ENCODE data around the gene ISM2. TPM values are rescaled to one million over a fixed set of nuclear protein-coding genes. Genes with fewer than 3 reads are reported as not detected.

ISM2 gene
- total and polyA plus RNA-seq, 3 donors from 2014 or later = 4.4 to 28.7 (median 6.2) TPM

DNA sequence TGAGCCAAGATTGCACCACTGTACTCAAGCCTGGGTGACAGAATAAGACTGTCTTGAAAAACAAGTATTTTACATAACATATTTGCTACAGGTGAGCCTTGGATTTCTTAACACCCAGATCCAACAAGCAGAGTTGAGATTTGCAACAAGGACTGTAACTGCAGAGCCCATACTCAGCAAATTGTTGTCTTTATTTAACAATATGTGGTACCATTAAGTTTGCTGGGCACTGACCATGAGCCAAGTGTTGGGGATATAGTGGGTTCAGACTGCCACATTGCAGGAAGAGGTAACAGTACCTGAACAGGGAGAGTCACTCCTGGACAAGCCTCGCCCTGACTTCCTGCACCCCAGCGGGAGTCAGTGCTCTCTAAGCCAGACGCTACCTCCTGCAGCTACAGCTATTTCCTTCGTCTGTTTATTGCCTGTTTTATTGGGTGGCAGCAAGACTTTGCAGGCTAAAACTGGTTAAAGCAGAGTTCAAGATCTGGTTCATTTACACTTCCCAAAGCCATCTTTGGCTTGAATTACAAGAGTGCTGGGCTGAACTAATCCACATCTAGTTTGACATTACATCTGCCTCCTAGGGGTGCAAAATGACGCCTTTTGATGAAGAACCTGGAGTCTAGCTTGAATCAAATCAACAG, 28.3 kb downstream of the ISM2 start:
- H3K9me3 ChIP-seq = no peaks in the 10 kb centered on the region
- no peaks in the 10 kb centered on the region for H3K27me3 ChIP-seq
- DNase-seq = no peak
- 77 to 88% methylated on average over 5 of the region's 5 CpGs for WGBS, 2 donors
- intact Hi-C loops (cut with DNase I; ENCODE audit: low total_unique reads) = no loop called here
- H3K4me3 ChIP-seq = no peak overlapping the region
- H3K36me3 ChIP-seq (ENCODE audit: low read depth, missing control alignments) = no peaks in the 10 kb centered on the region
- no peak overlapping the region for H3K27ac ChIP-seq
- H3K4me1 ChIP-seq = no peaks in the 10 kb centered on the region
- TF ChIP-seq, protein P1, sequence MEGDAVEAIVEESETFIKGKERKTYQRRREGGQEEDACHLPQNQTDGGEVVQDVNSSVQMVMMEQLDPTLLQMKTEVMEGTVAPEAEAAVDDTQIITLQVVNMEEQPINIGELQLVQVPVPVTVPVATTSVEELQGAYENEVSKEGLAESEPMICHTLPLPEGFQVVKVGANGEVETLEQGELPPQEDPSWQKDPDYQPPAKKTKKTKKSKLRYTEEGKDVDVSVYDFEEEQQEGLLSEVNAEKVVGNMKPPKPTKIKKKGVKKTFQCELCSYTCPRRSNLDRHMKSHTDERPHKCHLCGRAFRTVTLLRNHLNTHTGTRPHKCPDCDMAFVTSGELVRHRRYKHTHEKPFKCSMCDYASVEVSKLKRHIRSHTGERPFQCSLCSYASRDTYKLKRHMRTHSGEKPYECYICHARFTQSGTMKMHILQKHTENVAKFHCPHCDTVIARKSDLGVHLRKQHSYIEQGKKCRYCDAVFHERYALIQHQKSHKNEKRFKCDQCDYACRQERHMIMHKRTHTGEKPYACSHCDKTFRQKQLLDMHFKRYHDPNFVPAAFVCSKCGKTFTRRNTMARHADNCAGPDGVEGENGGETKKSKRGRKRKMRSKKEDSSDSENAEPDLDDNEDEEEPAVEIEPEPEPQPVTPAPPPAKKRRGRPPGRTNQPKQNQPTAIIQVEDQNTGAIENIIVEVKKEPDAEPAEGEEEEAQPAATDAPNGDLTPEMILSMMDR (IDR thresholded peaks at IDR 0.05) = no peak
- no peak for TF ChIP-seq POLR2A (IDR thresholded peaks at IDR 0.05)

DNA sequence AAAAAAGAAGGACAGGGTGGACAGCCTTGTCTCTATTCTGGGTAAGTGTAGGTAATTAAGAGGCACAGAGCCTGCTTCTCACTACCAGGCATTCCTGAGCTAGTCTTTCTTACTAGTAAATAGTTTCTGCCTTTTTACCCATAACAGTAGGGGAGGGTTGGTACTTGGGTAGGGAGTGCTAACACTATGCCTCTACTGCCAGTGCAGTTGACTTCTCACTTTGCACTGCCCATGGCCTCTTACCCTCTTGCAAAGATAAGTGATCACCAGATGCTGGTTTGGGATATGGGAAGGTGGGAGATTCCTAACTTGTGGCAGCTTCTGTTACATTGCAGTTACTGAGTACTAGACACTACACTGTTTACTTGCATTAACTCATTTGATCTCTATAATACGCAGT, 29.1 kb downstream of the ISM2 start:
- H3K27me3 ChIP-seq = no peaks in the 10 kb centered on the region
- no peak overlapping the region for H3K4me3 ChIP-seq
- 94% methylated on average over 1 of the region's 1 CpG for WGBS, 2 donors
- no peak for DNase-seq
- no peak for TF ChIP-seq POLR2A (IDR thresholded peaks at IDR 0.05)
- TF ChIP-seq, protein P1 (IDR thresholded peaks at IDR 0.05) = no peak
- H3K36me3 ChIP-seq (ENCODE audit: low read depth, missing control alignments) = no peaks in the 10 kb centered on the region
- H3K27ac ChIP-seq = no peak overlapping the region
- intact Hi-C loops (cut with DNase I; ENCODE audit: low total_unique reads) = loop anchor here (5.0 kb wide), 1 partner anchor 73 kb away; no protein-coding TSS in a partner anchor
- H3K4me1 ChIP-seq = no peaks in the 10 kb centered on the region
- no peaks in the 10 kb centered on the region for H3K9me3 ChIP-seq

DNA sequence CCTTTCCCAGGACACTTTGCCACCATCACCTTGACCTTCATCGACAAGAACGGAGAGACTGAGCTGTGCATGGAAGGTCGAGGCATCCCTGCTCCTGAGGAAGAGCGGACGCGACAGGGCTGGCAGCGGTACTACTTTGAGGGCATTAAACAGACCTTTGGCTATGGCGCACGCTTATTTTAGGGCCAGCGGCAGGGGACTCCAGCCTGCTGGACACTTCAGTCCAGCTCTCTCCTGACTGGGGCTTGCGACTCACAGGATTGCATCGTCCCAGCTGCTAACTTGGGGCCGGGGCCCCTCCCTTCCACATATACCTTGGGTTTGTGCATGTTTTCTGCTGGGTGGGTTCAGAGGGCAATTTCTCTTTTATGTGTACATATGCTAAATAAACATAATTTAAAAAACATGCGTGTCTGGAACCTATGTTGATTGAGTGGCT, 29.5 kb downstream of the ISM2 start:
- H3K27ac ChIP-seq = no peak overlapping the region
- TF ChIP-seq, protein P1 (IDR thresholded peaks at IDR 0.05) = no peak
- TF ChIP-seq POLR2A (IDR thresholded peaks at IDR 0.05) = no peak
- H3K4me3 ChIP-seq = no peak overlapping the region
- H3K9me3 ChIP-seq = no peaks in the 10 kb centered on the region
- whole genome bisulfite sequencing, 2 donors = 83 to 92% methylated on average over 14 of the region's 14 CpGs
- no peaks in the 10 kb centered on the region for H3K27me3 ChIP-seq
- intact Hi-C loops (cut with DNase I; ENCODE audit: low total_unique reads) = loop anchor here (5.0 kb wide), 1 partner anchor 73 kb away; no protein-coding TSS in a partner anchor
- DNase-seq = no peak
- no peaks in the 10 kb centered on the region for H3K4me1 ChIP-seq
- H3K36me3 ChIP-seq (ENCODE audit: low read depth, missing control alignments) = no peaks in the 10 kb centered on the region

DNA sequence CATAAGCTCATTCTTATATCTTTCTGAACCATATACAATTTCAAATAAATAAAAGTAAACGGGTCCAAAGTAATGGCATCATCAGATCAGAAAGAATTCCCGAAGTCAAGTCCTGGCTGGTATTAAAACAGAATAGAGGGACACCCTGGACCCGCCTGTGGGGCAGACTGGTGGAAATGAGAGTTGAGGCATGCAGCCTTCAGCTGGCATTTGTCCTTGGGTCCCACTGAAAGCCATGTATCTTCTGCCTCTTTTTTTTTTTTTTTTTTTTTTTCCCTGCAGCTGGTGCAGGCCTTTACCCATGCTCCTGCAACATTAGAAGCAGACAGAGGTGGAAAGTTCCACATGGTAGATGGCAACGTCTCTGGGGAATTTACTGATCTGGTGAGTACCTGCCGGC, 30.8 kb downstream of the ISM2 start:
- Histone ChIP-seq H3K27me3 (no peaks in the 10 kb centered on the region), H3K4me3 (no peak overlapping the region), H3K27ac (no peak overlapping the region), H3K4me1 (no peaks in the 10 kb centered on the region), H3K9me3 (no peaks in the 10 kb centered on the region), H3K36me3 (ENCODE audit: low read depth, missing control alignments) (no peaks in the 10 kb centered on the region)
- intact Hi-C loops (cut with DNase I; ENCODE audit: low total_unique reads) = loop anchor here (5.0 kb wide), 1 partner anchor 74 kb away; no protein-coding TSS in a partner anchor
- WGBS, 2 donors = 71 to 75% methylated on average over 5 of the region's 5 CpGs
- no peak for DNase-seq
- no peak for TF ChIP-seq POLR2A (IDR thresholded peaks at IDR 0.05)
- TF ChIP-seq, protein P1 (IDR thresholded peaks at IDR 0.05) = no peak

All from testis (tissue), 3 donors.